SIG-M5 treated with dmso at 0.1 percent for 504 hours (cell line): ENCODE results near the gene CT45A5.
"Not testable (repeated sequence)": the region's sequence is repeated elsewhere in the genome, so short reads cannot be mapped to it uniquely, and the experiment has no call there.

Experiments
- DNase-seq: peaks from one replicate; lab custom pipeline; 2025; ENCODE audit not compliant: unreplicated experiment; lab: John Stamatoyannopoulos, UW

CT45A5 gene

GRCh38 chrX:135785403-135785802 is at the start of gene CT45A5:
CT45A5 (minus strand) TSS chrX:135785503; CDS start chrX:135781729, 3,774 bp downstream.
- not testable (repeated sequence) for DNase-seq

- DNase-seq: not testable (repeated sequence)
These were observed 34.6 kb upstream of the CT45A5 start, which contains the start of gene CT45A2 for GRCh38 chrX:135819912-135820311. CT45A2 (minus strand) TSS chrX:135820012; CDS start chrX:135816265, 3,747 bp downstream.

- not testable (repeated sequence) for DNase-seq
These were observed 17.4 kb upstream of the CT45A5 start, which contains the start of gene CT45A6 for GRCh38 chrX:135802687-135803086. CT45A6 (minus strand) TSS chrX:135802787; CDS start chrX:135798993, 3,794 bp downstream.

GRCh38 chrX:135768091-135768490 is 17.2 kb downstream of the CT45A5 start, which contains the start of gene CT45A3:
CT45A3 (minus strand) TSS chrX:135768191; CDS start chrX:135764444, 3,747 bp downstream.
- not testable (repeated sequence) for DNase-seq

GRCh38 chrX:135744739-135745138 is 40.6 kb downstream of the CT45A5 start:
- not testable (repeated sequence) for DNase-seq

- no peak for DNase-seq
These were observed 44.0 kb downstream of the CT45A5 start for GRCh38 chrX:135741192-135741715.

GRCh38 chrX:135740681-135741149 is 44.6 kb downstream of the CT45A5 start:
- DNase-seq: no peak

- DNase-seq: no peak
These were observed 47.8 kb downstream of the CT45A5 start for GRCh38 chrX:135737366-135738071.

GRCh38 chrX:135734666-135735065 is 50.6 kb downstream of the CT45A5 start:
- not testable (repeated sequence) for DNase-seq
